GM12878 (cell line): ENCODE data around the gene RAB23. TPM values are rescaled to one million over a fixed set of nuclear protein-coding genes. Genes with fewer than 3 reads are reported as not detected.

Experiments
- ATAC-seq: fragments of 200-7000 bp; cut with Tn5 transposase; 3 replicates; pipeline ENCODE4 v1.9.1; 2020; ENCODE audit warnings: mild to moderate bottlenecking, moderate library complexity
- BruUV-seq: library from RNA; stranded (reverse); fragments of 400-500 nt; replicated peaks from 2 replicates; lab custom pipeline; 2021; lab: Mats Ljungman, UMichigan
- CTCF ChIA-PET: fragments of 300-600 bp; sonication (Branson Sonifier 250); formaldehyde crosslinking; extraction: SDS; loops from one replicate; lab custom pipeline; 2021; ENCODE audit warnings: inconsistent platforms; lab: Yijun Ruan, JAX
- POLR2A ChIA-PET: fragments of 350-600 bp; formaldehyde crosslinking; extraction: SDS; loops from one replicate; lab custom pipeline; 2021; ENCODE audit warnings: inconsistent platforms; lab: Charles Lee
- RAD21 ChIA-PET: fragments of 300-600 bp; sonication (Branson Sonifier 250); formaldehyde crosslinking; loops from one replicate; lab custom pipeline; 2023; ENCODE audit warnings: antibody characterized with exemption; ENCODE audit not compliant: unreplicated experiment; lab: Charles Lee
- SMC1A ChIA-PET: fragments of 300-600 bp; sonication (Branson Sonifier 250); formaldehyde crosslinking; loops from one replicate; lab custom pipeline; 2023; ENCODE audit not compliant: unreplicated experiment, uncharacterized antibody; lab: Charles Lee
- DNase-seq: peaks from one replicate; pipeline ENCODE4 v3.0.0-alpha.2; 2011; ENCODE audit warnings: low read depth, low spot score
- FAIRE-seq: peaks from 3 replicates; lab custom pipeline; 2011; peaks lifted over from hg19 to GRCh38; lab: Jason Lieb, UNC
- H2AFZ ChIP-seq: 2 replicates; pipeline ENCODE4 v1.6.0; 2011; ENCODE audit warnings: low read depth, low read length, control low read depth; ENCODE audit not compliant: control insufficient read depth
- H3K27ac ChIP-seq: 2 replicates; pipeline ENCODE4 v1.5.1; 2011; ENCODE audit warnings: control low read depth; ENCODE audit not compliant: control insufficient read depth, insufficient read depth
- H3K27me3 ChIP-seq, 2 experiments: replicated peaks in 1 of 2; 2 replicates each; pipeline versions ENCODE4 v1.6.0 to v1.6.1; 2011; ENCODE audit warnings: low read length in 1 of 2; ENCODE audit not compliant: control insufficient read depth in 2 of 2, insufficient read depth in 2 of 2
- H3K36me3 ChIP-seq, 2 experiments: 2 replicates each; pipeline ENCODE4 v1.5.1; 2011; ENCODE audit warnings: low read length in 1 of 2; ENCODE audit not compliant: control insufficient read depth in 2 of 2, insufficient read depth in 2 of 2
- H3K4me1 ChIP-seq: 2 replicates; pipeline ENCODE4 v1.6.1; 2011; ENCODE audit warnings: mild to moderate bottlenecking, low read length, moderate library complexity, mixed read lengths; ENCODE audit not compliant: control insufficient read depth, insufficient read depth
- H3K4me2 ChIP-seq: 2 replicates; pipeline ENCODE4 v1.6.0; 2011; ENCODE audit warnings: control low read depth; ENCODE audit not compliant: control insufficient read depth, insufficient read depth
- H3K4me3 ChIP-seq: fragments of 200-600 bp; sonication (generic); 2 replicates; pipeline ENCODE4 v1.5.1; 2016
- H3K79me2 ChIP-seq: 2 replicates; pipeline ENCODE4 v1.6.0; 2011; ENCODE audit warnings: low read length; ENCODE audit not compliant: control insufficient read depth, insufficient read depth
- H3K9ac ChIP-seq: 2 replicates; pipeline ENCODE4 v1.8.0; 2011; ENCODE audit warnings: low read length, control low read depth, mixed read lengths; ENCODE audit not compliant: control insufficient read depth, insufficient read depth
- H3K9me3 ChIP-seq: replicated peaks from 3 replicates; pipeline ENCODE4 v1.5.1; 2011; ENCODE audit warnings: mild to moderate bottlenecking, low read length; ENCODE audit not compliant: control insufficient read depth, insufficient read depth
- H4K20me1 ChIP-seq: 2 replicates; pipeline ENCODE4 v1.6.0; 2011; ENCODE audit not compliant: control insufficient read depth, insufficient read depth
- BMI1 ChIP-seq: fragments of 450-650 bp; IDR thresholded peaks from 2 replicates; pipeline ENCODE4 v1.6.1; 2016; ENCODE audit warnings: mild to moderate bottlenecking, moderate library complexity, borderline replicate concordance
- EGR1 ChIP-seq, 2 experiments: IDR thresholded peaks; 1 replicate in 1 of 2; 2 replicates in 1 of 2; pipeline ENCODE4 v1.6.1; 2011 to 2012; ENCODE audit warnings: low read depth in 2 of 2, low read length in 2 of 2, borderline replicate concordance in 1 of 2, mild to moderate bottlenecking in 1 of 2, moderate library complexity in 1 of 2
- EP300 ChIP-seq, 2 experiments: fragments of 150-350 bp in 1 of 2; IDR thresholded peaks; 2 replicates each; pipeline ENCODE4 v1.6.1; 2011 to 2012; ENCODE audit warnings: low read depth in 2 of 2, low read length in 2 of 2, borderline replicate concordance in 1 of 2, improper control_type of control experiment in 1 of 2, inconsistent platforms in 1 of 2; ENCODE audit not compliant: control insufficient read depth in 1 of 2
- ETV6 ChIP-seq, 2 experiments: fragments of 450-650 bp in 1 of 2; IDR thresholded peaks in 1 of 2; conservative IDR thresholded peaks in 1 of 2; 2 replicates each; pipeline ENCODE4 v1.6.1; 2014; ENCODE audit warnings: antibody characterized with exemption in 1 of 2, borderline replicate concordance in 1 of 2, low read depth in 1 of 2, mild to moderate bottlenecking in 1 of 2, moderate library complexity in 1 of 2
- FOXK2 ChIP-seq: fragments of 450-650 bp; IDR thresholded peaks from 2 replicates; pipeline ENCODE4 v1.6.1; 2017; ENCODE audit warnings: mild to moderate bottlenecking, moderate library complexity
- IKZF1 ChIP-seq: fragments of 450-650 bp; conservative IDR thresholded peaks from 2 replicates; pipeline ENCODE4 v1.6.1; 2017; ENCODE audit warnings: antibody characterized with exemption, mild to moderate bottlenecking
- JUND ChIP-seq: IDR thresholded peaks from 2 replicates; pipeline ENCODE4 v1.6.1; 2012; ENCODE audit warnings: low read depth, mild to moderate bottlenecking, low read length, improper control_type of control experiment, moderate library complexity
- SIX5 ChIP-seq: IDR thresholded peaks from 2 replicates; pipeline ENCODE4 v1.6.1; 2011; ENCODE audit warnings: mild to moderate bottlenecking, low read depth, low read length, moderate library complexity; ENCODE audit not compliant: severe bottlenecking
- SREBF2 ChIP-seq: IDR thresholded peaks from 2 replicates; pipeline ENCODE4 v1.6.1; 2012; ENCODE audit warnings: mild to moderate bottlenecking, low read length
- TBL1XR1 ChIP-seq: IDR thresholded peaks from 2 replicates; pipeline ENCODE4 v1.6.1; 2012; ENCODE audit warnings: low read depth, low read length, improper control_type of control experiment
- USF1 ChIP-seq: IDR thresholded peaks from 2 replicates; pipeline ENCODE4 v1.6.1; 2011; ENCODE audit warnings: borderline replicate concordance, low read depth, mild to moderate bottlenecking, moderate library complexity, mixed read lengths, low read length; ENCODE audit not compliant: insufficient read depth; ENCODE audit errors: extremely low read length
- WRNIP1 ChIP-seq: IDR thresholded peaks from 2 replicates; pipeline ENCODE4 v1.6.1; 2011; ENCODE audit warnings: low read depth, low read length, improper control_type of control experiment, borderline replicate concordance
- ZZZ3 ChIP-seq: IDR thresholded peaks from 2 replicates; pipeline ENCODE4 v1.6.1; 2011; ENCODE audit warnings: low read depth; ENCODE audit not compliant: control insufficient read depth, insufficient read length
- WGBS: methylation state at CpG from one replicate; pipeline ENCODE4 v1.1.6; 2016; ENCODE audit warnings: low lambda C conversion rate; ENCODE audit not compliant: insufficient replicate concordance, insufficient coverage; ENCODE audit errors: missing lambda C conversion rate; 5-methylcytosine and 5-hydroxymethylcytosine counted together
- in situ Hi-C: fragments of 300-500 bp; cut with MboI; formaldehyde crosslinking; loops from 9 replicates; pipeline ENCODE4 v1.14.3; 2018; ENCODE audit warnings: mixed read lengths
- intact Hi-C: fragments of 100-400 bp; cut with micrococcal nuclease; formaldehyde crosslinking; loops from one replicate; pipeline ENCODE4 v1.14.2; 2022; ENCODE audit not compliant: unreplicated experiment
- polyA plus RNA-seq, 11 experiments: library from polyadenylated mRNA; depleted of rRNA in 4 of 11; unstranded in 6 of 11; stranded (reverse) in 5 of 11; fragments of >200 nt; fragmentation: Nextera tagmentation in 4 of 11; fragmentation: Illumina TruSeq in 1 of 11; extraction: Ambion mirVana in 4 of 11; extraction: Trizol in 1 of 11; gene quantifications; 1 replicate in 1 of 11; 2 replicates in 10 of 11; pipeline versions ENCODE4 v1.2.1 to v1.2.3, GENCODE V29; 2011 to 2016; ENCODE audit warnings: inconsistent platforms in 2 of 11, missing spikeins in 2 of 11, low read depth in 1 of 11
- total RNA-seq, 4 experiments: library from RNA; depleted of rRNA in 3 of 4; stranded (reverse); fragments of >200 nt in 3 of 4; fragmentation: Illumina TruSeq in 1 of 4; extraction: Trizol in 1 of 4; gene quantifications; 2 replicates each; pipeline versions ENCODE4 v1.2.1 to v1.2.3, GENCODE V29; 2013 to 2021
- TF ChIP-seq, protein P1 (sequence below): fragments of 450-650 bp; IDR thresholded peaks from 2 replicates; pipeline ENCODE4 v1.6.1; 2017; ENCODE audit warnings: antibody characterized with exemption, mild to moderate bottlenecking, moderate library complexity
- TF ChIP-seq, protein P2 (sequence below): IDR thresholded peaks from 2 replicates; pipeline ENCODE4 v1.6.1; 2011; ENCODE audit warnings: low read depth, mild to moderate bottlenecking, low read length, moderate library complexity, borderline replicate concordance; ENCODE audit errors: extremely low read depth

RAB23 gene
- total and polyA plus RNA-seq, 10 of the 15 experiments (the other 5 are each of a cell fraction or from before 2014, with no cell fraction given) = 0.80 to 6.0 (median 3.1) TPM

GRCh38 chr6:57248311-57248895 lies 26.3 kb upstream of the RAB23 start:
- DNase-seq (no peak), ATAC-seq (no peak), FAIRE-seq (no peak)
- Histone ChIP-seq H3K9ac (no peak overlapping the region), H3K79me2 (no peaks in the 10 kb centered on the region), H3K4me2 (no peak overlapping the region), H3K4me3 (no peak overlapping the region), H2AFZ (no peak overlapping the region), H3K27ac (no peak overlapping the region), H3K4me1 (no peaks in the 10 kb centered on the region), H3K27me3 (no peaks in the 10 kb centered on the region), H4K20me1 (no peaks in the 10 kb centered on the region), H3K9me3 (no peaks in the 10 kb centered on the region), H3K36me3 (no peaks in the 10 kb centered on the region)
- ChIA-PET CTCF (interaction anchor here (1.4 kb wide), 1 partner anchor 18 kb away, joined by 4 read pairs; no protein-coding TSS in a partner anchor), POLR2A (no interaction called here), SMC1A (no interaction called here), RAD21 (no interaction called here)
- BruUV-seq = no TSS peak
- in situ Hi-C loops = no loop called here
- WGBS = 66% methylated on average over 2 of the region's 2 CpGs
- intact Hi-C loops = no loop called here
- TF ChIP-seq TBL1XR1 (no peak), FOXK2 (no peak), ETV6 (conservative IDR thresholded peaks at IDR 0.05 in 1 of 2, IDR thresholded peaks at IDR 0.05 in 1 of 2; ENCODE audit: borderline replicate concordance in 1 of 2, low read depth in 1 of 2) (no peak), IKZF1 (no peak), ZZZ3 (no peak), BMI1 (no peak), EP300 (IDR thresholded peaks at IDR 0.05; ENCODE audit: borderline replicate concordance in 1 of 2, control insufficient read depth in 1 of 2, low read depth in 2 of 2, low read length in 2 of 2) (no peak), EGR1 (IDR thresholded peaks at IDR 0.05; ENCODE audit: borderline replicate concordance in 1 of 2, low read depth in 2 of 2, low read length in 2 of 2) (no peak), SIX5 (no peak), USF1 (no peak), JUND (no peak), WRNIP1 (no peak), SREBF2 (no peak)
- TF ChIP-seq, protein P1, sequence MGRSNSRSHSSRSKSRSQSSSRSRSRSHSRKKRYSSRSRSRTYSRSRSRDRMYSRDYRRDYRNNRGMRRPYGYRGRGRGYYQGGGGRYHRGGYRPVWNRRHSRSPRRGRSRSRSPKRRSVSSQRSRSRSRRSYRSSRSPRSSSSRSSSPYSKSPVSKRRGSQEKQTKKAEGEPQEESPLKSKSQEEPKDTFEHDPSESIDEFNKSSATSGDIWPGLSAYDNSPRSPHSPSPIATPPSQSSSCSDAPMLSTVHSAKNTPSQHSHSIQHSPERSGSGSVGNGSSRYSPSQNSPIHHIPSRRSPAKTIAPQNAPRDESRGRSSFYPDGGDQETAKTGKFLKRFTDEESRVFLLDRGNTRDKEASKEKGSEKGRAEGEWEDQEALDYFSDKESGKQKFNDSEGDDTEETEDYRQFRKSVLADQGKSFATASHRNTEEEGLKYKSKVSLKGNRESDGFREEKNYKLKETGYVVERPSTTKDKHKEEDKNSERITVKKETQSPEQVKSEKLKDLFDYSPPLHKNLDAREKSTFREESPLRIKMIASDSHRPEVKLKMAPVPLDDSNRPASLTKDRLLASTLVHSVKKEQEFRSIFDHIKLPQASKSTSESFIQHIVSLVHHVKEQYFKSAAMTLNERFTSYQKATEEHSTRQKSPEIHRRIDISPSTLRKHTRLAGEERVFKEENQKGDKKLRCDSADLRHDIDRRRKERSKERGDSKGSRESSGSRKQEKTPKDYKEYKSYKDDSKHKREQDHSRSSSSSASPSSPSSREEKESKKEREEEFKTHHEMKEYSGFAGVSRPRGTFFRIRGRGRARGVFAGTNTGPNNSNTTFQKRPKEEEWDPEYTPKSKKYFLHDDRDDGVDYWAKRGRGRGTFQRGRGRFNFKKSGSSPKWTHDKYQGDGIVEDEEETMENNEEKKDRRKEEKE = no peak
- TF ChIP-seq, protein P2, sequence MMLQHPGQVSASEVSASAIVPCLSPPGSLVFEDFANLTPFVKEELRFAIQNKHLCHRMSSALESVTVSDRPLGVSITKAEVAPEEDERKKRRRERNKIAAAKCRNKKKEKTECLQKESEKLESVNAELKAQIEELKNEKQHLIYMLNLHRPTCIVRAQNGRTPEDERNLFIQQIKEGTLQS = no peak
